Stimulated activated CD8-positive, alpha-beta memory T cell treated with anti-CD3 and anti-CD28 coated beads, Interleukin-2, amount 100 ng/mL, for 48 hours (primary cell): ENCODE measurements around the gene ACP1.
A peak's percentile ranks its signal among the peaks of the same experiment; 100 is the strongest.

ENCODE experiments used
- DNase-seq, 2 donors: peaks; one replicate each; pipeline ENCODE4 v3.0.0-alpha.2; 2020; ENCODE audit warnings: low read depth in 2 of 2

ACP1 gene

DNA sequence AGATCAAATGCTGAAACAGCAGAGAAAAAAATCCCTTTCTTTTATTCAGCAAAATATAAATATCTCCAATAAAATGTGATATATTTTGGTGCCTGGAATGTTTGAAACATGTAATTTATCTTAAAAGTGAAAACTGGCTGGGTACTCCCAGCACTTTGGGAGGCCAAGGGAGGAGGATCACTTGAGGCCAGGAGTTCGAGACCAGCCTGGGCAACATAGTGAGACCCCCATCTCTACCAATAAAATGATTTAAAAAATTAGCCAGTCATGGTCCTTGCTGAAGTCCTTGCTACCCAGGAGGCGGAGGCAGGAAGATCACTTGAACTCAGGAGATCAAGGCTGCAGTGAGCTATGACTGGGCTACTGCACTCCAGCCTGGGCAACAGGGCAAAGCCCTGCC is 9.6 kb upstream of the ACP1 start:
- DNase-seq = no peak

DNA sequence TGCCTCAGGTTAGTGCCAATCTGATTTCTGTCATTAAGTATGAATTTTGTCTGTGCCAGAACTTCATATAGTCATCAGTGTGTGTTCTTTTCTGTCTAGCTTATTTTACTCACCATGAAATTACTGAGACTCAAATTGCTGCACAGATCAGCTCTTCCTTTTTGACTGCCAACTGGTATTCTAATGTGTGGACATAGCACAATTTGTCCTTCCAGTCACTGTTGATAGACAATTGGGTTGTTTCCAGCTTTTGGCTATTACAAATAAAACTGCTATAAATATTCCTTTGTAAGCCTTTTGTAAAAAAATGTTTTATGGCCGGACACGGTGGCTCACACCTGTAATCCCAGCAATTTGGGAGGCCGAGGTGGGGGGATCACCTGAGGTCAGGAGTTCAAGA is 8.7 kb upstream of the ACP1 start:
- DNase-seq = no peak

DNA sequence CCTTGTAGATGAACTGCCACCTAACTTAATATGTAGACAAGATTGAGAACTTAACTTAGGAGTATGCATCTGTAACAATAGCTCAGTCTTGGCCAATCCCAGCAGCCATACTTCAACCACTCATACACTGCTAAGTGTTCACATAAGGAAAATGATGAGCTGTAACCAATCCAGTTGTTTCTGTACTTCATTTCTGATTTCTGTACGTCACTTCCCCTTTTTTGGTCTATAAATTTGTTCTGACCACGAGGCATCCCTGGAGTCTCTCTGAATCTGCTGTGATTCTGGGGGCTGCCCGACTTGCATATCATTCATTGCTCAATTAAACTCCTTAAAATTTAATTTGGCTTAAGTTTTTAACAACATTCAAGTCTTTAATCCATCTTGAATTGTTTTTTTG is 7.3 kb upstream of the ACP1 start:
- no peak for DNase-seq

DNA sequence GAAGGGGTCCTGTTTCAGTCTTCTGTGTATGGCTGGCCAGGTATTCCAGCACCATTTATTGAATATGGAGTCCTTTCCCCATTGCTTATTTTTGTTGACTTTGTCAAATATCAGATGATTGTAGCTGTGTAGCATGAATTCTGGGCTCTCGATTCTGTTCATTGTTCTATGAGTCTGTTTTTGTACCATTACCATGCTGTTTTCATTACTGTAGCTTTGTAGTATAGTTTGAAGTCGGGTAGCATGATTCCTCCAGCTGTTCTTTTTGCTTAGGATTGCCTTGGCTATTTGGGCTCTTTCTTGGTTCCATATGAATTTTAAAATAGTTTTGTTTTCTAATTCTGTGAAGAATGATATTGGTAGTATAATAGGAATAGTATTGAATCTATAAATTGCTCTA is 6.9 kb upstream of the ACP1 start:
- no peak for DNase-seq

DNA sequence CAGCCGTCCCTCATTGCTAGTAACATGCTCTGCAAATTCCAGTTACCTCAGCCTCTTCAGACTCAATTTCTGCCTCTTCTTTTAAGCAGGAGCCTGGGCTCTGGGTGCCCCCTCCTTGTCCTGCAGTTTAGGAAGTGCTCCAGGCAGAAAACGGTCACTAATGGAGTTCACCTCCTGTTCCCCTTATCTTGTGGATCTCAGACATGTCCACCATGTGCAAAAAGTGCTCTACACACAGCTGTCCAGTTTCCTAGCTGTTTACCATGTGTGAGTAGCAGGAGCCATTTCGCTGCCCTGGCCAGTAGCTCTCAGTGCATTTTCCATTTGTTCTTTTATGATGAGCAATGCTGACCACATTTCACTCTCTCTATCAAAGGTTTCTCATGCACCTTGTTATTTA is 5.8 kb upstream of the ACP1 start:
- no peak for DNase-seq

DNA sequence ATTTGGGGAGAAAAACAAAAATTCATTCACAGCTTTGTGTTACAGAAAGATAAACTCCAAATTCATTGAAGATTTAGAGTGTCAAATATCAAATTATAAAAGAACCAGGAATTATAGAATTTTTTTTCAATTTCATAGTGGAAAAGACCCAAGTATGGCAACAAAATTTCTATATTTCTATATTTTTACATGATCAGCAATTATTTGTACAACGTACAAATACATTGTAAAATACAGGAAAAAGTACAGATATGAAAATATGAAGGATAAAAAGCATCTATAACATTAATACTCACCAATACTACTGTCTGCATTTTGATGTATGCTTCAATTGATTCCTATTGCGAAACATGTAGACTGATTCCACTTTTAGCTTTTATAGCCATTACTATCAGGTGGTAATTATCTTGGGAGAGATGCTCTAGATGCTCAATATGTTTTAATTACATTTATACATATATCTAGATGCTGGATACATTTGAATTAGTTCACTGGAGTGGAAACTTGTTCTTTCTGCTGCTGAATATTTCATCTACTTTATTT is 4.9 kb upstream of the ACP1 start:
- no peak for DNase-seq

DNA sequence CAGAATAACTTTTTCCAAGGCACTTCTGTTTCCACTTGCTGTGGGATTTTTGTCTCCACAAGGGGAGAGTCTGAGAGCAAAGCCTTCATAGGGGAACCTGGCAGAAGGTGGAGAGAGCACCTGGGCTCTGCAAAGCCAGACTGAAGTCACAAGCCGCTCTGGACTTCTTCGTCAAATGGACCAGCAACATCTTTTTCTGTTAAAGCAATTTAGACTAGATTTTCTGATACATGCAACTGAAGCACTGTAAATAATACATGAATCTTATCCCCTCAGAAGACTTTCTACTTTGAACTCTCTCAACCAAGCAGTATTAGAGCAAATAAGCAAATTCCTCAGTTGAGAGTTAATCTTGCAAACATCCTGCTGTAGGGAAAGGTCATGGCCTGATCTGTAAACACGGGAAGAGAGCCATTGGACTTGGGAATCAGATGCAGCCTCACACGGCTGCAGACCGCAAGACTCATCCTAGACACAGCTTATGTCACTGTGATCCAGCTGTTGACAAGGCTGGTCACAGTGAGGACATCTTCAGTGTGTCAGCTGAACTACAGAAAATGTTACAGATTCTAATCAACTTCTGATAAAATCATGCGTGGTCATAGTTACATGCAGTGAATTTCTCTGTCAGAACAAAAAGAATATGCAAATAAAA is 4.1 kb upstream of the ACP1 start:
- DNase-seq = no peak

DNA sequence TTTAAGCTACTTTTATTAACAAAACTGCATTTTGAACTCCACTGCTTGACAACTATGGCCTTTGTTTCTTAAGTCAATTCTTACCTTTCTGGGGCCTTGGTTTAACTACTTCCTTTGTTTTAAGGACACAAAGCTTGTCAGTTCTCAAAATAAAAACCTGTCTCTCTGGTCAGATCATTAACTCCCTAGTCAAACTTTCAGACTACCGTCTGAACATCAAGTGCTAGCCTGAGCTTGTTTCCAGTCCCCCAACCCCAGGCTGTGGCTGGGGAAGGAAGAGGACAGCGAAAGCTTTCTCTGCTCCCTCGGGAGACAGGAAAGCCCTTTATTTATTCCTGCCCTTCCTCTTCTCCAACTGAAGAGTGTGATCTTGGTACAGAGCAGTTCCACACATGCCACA is 2.6 kb upstream of the ACP1 start:
- no peak for DNase-seq

DNA sequence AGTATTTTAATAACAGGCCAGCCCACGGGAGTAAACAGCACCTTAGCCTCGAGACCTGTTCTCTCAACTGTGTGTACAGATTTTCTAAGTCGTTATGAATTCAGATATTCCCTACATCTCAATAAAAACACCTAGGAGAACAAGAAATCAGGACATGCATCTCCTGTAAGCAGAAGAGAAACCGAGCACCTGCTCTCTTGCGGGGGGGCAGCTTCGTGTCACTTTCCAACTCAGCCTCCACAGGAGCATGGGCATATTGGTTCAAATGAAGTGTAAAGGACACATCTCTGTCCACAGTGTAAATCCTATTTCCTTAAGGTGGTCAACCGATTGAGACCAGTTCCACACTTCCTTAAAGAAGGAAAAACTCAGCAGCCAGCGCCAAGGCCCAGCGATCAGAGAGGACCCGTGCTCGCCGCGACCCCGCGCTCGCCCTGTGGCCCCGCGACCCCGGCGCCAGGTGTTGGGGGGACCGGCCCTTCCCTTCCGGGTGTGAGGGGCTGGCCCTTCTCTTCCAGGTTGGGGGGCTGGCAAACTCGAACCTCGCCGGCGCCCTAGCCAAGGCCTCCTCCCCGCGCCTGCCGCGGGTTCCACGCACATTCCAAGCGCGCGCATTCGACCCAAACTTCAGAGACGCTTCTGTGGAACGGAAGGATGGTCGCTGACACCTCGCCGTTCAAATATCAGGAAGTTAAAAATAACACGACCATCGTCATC is 1.6 kb upstream of the ACP1 start:
- no peak for DNase-seq

DNA sequence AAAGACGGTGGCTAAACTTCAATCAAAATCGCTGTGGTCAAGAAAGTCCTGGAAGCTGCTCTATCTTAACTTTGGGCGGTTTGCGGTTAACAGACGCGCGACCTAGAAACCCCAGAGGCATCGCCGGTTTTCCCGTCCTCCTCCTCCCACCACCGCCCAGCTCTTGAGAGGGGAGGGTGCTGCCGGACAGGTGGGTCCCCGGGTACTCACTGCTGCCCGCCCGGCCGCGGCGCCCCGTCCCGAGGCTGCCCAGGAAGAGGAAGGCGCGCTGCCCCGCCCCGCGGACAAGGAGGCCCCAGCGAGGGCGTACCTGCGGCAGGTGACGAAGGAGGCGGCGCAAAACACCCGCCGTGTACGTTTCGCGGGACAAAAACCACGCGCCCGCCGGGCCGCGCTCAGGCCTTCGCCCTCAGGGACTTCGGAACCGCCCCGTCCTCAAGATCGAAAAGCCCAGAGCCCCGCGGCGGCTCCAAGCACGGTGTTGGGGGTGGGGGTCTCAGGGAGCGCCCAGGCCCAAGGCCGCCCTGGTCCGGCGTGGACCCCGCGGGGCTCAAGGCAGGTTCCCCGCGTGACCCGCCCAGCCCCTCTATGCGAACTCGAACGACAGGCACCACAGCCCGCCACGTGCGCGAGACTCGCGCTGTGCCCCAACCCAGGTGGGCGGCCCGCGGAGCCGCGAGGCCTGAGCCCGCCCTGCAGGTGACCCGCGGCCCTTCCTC is 814 bp upstream of the ACP1 start, which contains the start of gene SH3YL1:
Gene SH3YL1 (minus strand): TSS at position 259 of the 719 bp plus-strand sequence. CDS start 48 bp downstream, at position 211.
- DNase-seq = peak in 1 of 2 donors; percentile 23

DNA sequence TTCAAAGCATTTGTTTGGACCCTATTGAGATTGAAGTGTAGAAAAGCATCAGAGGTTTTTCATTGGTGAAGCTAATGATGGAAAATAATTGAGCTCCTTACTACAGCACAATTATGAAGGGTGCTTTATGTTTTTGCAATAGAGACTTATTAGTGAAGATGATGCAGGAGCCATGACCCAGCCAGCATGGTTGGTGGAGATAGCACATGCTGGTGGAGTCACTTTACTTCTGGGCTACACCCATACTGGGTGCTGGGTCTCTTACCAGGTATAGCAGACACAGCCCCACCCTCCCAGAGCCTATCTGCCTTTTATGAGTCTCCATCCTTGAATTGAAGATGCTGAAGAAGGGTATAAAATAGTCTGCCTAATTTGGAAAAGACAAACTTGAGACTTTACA is 3.6 kb downstream of the ACP1 start:
- DNase-seq = no peak

DNA sequence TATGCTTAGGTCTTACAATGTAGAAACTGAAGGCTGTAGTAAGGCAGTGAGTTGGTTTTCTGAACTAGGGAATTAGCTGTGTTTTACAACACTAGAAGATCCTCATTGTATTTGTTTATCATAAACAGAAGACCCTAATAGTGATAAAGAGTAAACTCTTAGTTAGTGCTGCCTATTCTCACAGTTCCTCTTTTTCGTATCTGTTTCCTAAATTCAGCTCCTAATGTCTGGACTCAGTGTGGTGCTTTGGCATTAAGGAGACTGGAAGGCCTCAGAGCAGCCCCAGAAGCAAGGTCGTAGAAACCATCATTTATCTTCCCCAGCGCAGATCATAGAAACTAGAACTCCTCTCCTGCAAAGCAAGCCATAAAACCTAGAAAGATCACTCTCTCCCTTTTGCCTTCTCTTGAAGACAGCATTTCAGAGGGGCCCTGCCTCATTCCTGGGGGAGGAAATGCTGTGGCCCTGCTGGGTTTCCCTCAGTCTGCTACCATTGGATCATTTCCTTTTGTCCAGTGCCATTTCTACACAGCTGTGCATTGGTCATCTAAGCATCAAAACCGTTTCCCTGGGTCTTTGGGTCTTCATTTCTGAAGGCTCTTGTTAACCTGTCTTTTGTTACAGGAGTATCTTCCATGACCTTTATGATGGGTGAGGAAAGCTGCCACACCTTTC is 4.7 kb downstream of the ACP1 start:
- no peak for DNase-seq

DNA sequence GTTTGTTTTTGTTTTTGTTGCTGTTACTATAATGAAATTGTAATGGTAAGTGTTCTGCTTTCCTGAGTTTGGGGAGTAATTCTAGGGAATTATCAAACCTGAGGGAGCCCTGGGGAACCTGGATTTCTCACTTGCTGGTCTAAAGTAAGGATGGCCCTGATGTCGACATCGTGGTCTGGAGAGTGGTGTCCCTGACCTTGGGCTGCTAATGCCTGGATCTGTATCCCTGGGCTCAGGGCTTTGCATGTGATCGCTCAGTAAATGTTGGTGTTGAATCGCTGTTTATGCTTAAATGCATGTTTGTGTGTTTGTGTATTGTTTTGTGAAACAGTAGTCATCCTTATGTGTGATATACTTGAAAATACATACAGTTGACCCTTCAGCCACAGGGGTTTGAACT is 6.1 kb downstream of the ACP1 start:
- DNase-seq = no peak

DNA sequence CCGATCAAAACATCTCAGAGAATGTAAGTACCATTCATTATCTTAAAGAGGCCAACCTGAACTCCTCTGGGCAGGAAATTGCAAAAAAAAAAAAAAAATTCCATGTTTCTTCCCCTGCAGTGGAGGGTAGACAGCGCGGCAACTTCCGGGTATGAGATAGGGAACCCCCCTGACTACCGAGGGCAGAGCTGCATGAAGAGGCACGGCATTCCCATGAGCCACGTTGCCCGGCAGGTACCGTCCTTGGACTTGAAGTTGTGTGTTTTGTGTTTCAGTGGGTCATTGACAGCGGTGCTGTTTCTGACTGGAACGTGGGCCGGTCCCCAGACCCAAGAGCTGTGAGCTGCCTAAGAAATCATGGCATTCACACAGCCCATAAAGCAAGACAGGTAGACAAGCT is 7.2 kb downstream of the ACP1 start:
- no peak for DNase-seq

DNA sequence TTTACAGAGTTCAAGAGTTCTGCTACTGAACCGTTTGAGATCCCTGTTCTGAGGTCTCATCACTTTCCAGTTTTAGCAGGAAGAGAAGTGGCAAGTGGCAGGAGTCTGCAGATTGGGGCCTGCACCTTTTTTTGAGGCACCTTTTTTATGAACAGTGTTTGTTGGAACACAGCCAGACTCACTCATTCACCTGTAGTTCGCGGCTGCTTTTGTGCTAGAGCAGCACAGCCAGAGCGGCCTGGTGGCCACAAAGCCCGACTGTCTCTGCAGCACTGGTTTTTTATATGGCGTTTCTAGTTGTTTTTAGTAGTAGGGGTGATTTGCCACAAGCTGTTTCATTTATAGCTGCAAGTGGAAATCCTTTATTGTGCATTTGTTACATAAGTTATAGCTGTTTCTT is 8.6 kb downstream of the ACP1 start:
- DNase-seq = no peak

DNA sequence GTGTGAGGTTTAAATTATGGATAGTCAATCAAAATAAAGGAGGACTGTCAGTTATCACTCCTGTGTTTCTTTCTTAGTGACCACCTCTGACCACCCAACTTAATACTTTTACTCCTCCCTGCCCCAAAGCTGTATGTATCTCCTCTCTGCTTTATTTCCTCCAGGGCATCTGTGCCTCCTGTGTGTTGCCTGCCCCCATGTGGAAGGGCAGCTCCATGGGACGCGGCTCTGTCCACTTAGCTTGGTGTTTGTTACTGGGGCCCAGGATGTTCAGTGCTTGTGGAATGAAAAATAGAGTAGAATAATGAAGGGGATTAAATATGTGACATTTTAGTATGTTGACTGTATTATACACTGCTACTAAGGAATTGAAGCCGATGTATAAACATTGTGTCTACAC is 9.8 kb downstream of the ACP1 start:
- DNase-seq = no peak

DNA sequence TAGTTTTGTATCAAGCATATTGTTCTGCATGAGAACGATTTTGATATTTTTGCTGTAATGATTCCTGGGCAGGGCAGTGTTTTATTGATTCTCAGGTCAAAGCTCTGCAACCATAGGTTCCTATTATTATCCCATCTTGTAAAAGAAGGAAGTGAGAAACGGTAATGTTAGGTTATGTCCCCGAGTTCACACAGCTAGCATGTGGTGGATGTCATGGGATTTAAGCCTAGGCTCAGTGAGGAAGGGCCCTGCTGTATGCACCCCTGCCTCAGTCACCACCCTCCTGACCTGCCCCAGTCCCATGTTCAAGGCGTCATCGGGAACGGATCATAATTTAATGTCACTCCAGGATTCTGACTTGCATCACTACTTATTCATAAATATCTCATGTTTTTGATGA is 10.7 kb downstream of the ACP1 start:
- no peak for DNase-seq

DNA sequence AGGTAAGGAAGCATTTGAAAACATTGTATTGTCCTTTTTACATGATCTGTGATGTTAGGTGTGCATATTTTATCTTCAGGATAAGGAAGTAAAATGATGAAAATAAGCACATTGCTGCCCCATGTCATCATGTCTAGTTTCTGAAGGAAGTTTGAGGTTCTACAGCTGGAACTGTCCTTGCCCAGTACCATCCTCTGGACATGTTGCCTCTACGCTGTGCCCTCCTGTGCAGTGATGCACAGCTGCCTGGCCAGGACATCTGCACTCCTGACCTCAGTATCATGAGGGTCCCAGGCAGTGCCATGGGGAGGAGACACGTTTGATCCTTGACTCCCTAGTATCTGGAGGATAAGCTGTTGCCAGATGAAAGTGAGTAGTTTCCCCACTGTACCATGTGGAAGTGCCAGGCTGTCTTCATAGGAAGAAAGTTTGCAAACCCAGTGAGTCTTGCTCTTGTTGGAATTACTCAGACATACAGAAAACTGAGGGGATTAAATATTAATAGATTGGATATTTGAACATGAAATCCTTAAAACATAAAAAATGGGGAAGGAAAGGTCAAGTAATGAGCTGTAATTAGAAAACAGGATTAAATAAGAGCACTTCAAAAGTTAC is 13.7 kb downstream of the ACP1 start:
- no peak for DNase-seq

DNA sequence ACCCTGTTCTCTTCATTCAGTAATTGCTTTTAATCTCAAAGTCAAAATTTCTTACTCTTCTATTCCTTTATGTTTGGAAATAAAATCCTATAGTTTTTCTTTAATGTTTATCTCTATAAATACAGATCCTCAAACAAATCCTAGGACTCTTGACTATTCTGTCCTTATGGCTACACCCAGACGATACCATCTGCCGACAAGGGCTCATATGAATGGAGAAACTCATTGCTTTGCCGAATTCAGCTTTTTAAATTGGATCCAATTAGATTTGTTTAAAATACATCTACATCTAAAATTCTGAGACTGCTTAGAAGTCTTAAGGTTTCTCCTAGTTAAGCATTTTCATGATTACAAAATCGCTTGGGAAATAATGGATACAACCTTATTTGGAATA is 14.2 kb downstream of the ACP1 start:
- DNase-seq = no peak

DNA sequence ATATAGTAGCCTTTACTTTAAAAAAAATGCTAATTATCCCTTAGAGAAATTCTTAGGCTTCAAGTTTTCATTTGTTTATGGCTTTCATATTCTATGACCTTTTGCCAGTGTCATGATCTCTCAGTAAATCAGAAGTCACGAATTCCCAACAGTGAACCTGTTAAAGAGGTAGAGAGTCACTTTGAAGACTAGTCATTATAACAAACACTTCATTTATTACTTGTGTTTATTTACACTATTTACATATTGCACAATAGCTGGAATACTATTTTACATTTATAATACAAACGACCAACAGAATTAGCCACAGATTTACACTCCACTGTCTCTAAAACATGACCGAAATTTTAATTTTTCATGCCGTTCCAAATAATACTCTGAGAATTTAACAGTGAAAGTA is 14.6 kb downstream of the ACP1 start:
- no peak for DNase-seq

DNA sequence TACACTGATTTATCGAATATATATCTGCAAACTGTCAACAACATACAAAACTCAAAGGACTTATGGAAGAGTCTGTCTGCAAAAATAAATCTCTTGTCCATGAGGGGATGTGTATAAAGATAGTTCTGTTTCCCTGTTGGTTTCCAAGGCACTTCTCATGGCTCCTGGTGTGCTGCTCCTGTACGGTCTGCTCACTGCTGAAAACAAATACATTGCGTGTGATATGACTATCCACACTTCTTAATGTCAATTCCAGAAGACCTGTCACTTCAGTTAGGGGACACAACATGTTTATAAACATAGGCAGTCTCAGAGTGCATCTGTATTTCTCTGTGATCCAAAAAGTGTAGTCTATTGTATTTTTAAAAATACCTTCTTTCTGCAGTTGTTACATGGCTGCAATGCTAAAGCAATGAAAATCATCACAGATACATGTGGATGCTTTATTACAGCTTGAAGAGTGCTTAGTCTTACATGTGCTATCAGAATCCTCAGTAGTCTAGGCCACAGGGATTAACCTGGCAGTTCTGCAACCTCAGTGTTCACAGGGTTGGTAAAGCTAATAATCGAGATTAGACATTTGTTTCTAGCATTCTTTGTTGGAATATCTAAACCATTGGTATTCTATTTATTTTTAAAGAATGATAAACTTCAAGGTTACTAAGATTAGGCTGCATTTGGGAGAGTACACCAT is 15.4 kb downstream of the ACP1 start:
- no peak for DNase-seq
